Astrocyte (in vitro differentiated cells and primary cell): ENCODE measurements around the gene FLT1.

Source experiments
- CTCF ChIP-seq: IDR thresholded peaks from 2 replicates; pipeline ENCODE4 v1.5.1; 2011; ENCODE audit warnings: low read depth, mild to moderate bottlenecking, inconsistent platforms, low read length, moderate library complexity; ENCODE audit not compliant: insufficient read depth
- EZH2 ChIP-seq: IDR thresholded peaks from 2 replicates; pipeline ENCODE4 v1.6.1; 2012; ENCODE audit warnings: mild to moderate bottlenecking, low read length, inconsistent platforms; ENCODE audit not compliant: insufficient read depth

- no peak for TF ChIP-seq CTCF
- TF ChIP-seq EZH2, result no peak
Observed at GRCh38 chr13:28503182-28503967, 8.4 kb upstream of the FLT1 start.
